K562 (cell line): Measurements from ENCODE around the gene IRF2BP2. TPM values are rescaled to one million over a fixed set of nuclear protein-coding genes. Genes with fewer than 3 reads are reported as not detected.

Source experiments
- CHD1 ChIP-seq: fragments of 200-600 bp; sonication (generic); IDR thresholded peaks from one replicate; pipeline ENCODE4 v1.6.1; 2012; ENCODE audit warnings: mild to moderate bottlenecking, moderate library complexity, low read length, inconsistent platforms
- FOXM1 ChIP-seq, 2 experiments: fragments of 450-650 bp in 1 of 2; sonication (generic) in 1 of 2; formaldehyde crosslinking in 1 of 2; IDR thresholded peaks; 2 replicates each; pipeline versions ENCODE4 v1.6.1 to v1.9.0; 2017 to 2022; ENCODE audit warnings: low read depth in 2 of 2, mild to moderate bottlenecking in 2 of 2, missing genetic modification reagents in 1 of 2, moderate library complexity in 1 of 2
- MBD2 ChIP-seq: sonication (generic); IDR thresholded peaks from 2 replicates; pipeline ENCODE4 v1.6.1; 2016; ENCODE audit warnings: low read depth, borderline replicate concordance
- NCOA1 ChIP-seq: fragments of 450-650 bp; IDR thresholded peaks from 2 replicates; pipeline ENCODE4 v1.6.1; 2016; ENCODE audit warnings: low read depth
- POLR2AphosphoS2 ChIP-seq: IDR thresholded peaks from 2 replicates; pipeline ENCODE4 v1.6.1; 2012; ENCODE audit warnings: low read length, improper control_type of control experiment
- RBM14 ChIP-seq: fragments of 200-400 bp; formaldehyde crosslinking; IDR thresholded peaks from 2 replicates; pipeline ENCODE4 v1.6.1; 2018; ENCODE audit warnings: low read depth, mild to moderate bottlenecking, low read length, moderate library complexity, borderline replicate concordance; ENCODE audit not compliant: insufficient read depth
- SAP30 ChIP-seq: fragments of 200-600 bp; sonication (generic); IDR thresholded peaks from 2 replicates; pipeline ENCODE4 v1.6.1; 2012; ENCODE audit warnings: borderline replicate concordance, low read depth, mild to moderate bottlenecking, moderate library complexity, low read length, control low read depth, inconsistent platforms; ENCODE audit not compliant: insufficient read depth, poor library complexity, severe bottlenecking
- SIN3A ChIP-seq, 2 experiments: fragments of 150-350 bp in 1 of 2; IDR thresholded peaks; 2 replicates each; pipeline ENCODE4 v1.6.1; 2011 to 2016; ENCODE audit warnings: borderline replicate concordance in 2 of 2, low read depth in 2 of 2, low read length in 2 of 2, mild to moderate bottlenecking in 2 of 2, moderate library complexity in 2 of 2; ENCODE audit not compliant: control insufficient read depth in 1 of 2
- SMAD4 ChIP-seq: fragments of 250-450 bp; sonication (Bioruptor Pico); conservative IDR thresholded peaks from 2 replicates; pipeline ENCODE4 v1.8.0; 2021; ENCODE audit warnings: inconsistent platforms, mild to moderate bottlenecking, moderate library complexity
- SOX6 ChIP-seq: fragments of 450-650 bp; IDR thresholded peaks from 2 replicates; pipeline ENCODE4 v1.6.1; 2014; ENCODE audit warnings: mild to moderate bottlenecking
- YY1 ChIP-seq, 3 experiments: IDR thresholded peaks; 2 replicates each; pipeline ENCODE4 v1.6.1; 2011; ENCODE audit warnings: low read length in 2 of 3, mild to moderate bottlenecking in 2 of 3, moderate library complexity in 2 of 3, borderline replicate concordance in 1 of 3, control low read depth in 1 of 3, low read depth in 1 of 3; ENCODE audit not compliant: insufficient read depth in 3 of 3, insufficient replicate concordance in 2 of 3, control insufficient read depth in 1 of 3, insufficient read length in 1 of 3; ENCODE audit errors: extremely low read depth in 1 of 3
- ZNF584 ChIP-seq: fragments of 200-800 bp; sonication (Bioruptor generic); IDR thresholded peaks from 2 replicates; pipeline ENCODE4 v1.6.1; 2016; ENCODE audit warnings: low read depth, mild to moderate bottlenecking, missing genetic modification characterization, missing compliant biosample characterization
- ZNF76 ChIP-seq: fragments of 250-450 bp; sonication (Bioruptor Pico); IDR thresholded peaks from 2 replicates; pipeline ENCODE4 v1.4.0; 2020; ENCODE audit warnings: mild to moderate bottlenecking, moderate library complexity, borderline replicate concordance
- ZNF766 ChIP-seq: fragments of 200-800 bp; sonication (Bioruptor generic); conservative IDR thresholded peaks from 2 replicates; pipeline ENCODE4 v1.6.1; 2016; ENCODE audit warnings: missing genetic modification characterization, missing compliant biosample characterization
- ZSCAN32 ChIP-seq: fragments of 450-650 bp; formaldehyde crosslinking; IDR thresholded peaks from 2 replicates; pipeline ENCODE4 v1.4.0; 2020; ENCODE audit warnings: mild to moderate bottlenecking, moderate library complexity
- polyA plus RNA-seq, 8 experiments: library from polyadenylated mRNA; depleted of rRNA in 4 of 8; stranded (reverse) in 5 of 8; unstranded in 3 of 8; fragments of >200 nt; fragmentation: Nextera tagmentation in 2 of 8; fragmentation: Illumina TruSeq in 1 of 8; extraction: Ambion mirVana in 2 of 8; extraction: Trizol in 1 of 8; gene quantifications; 2 replicates each; pipeline versions ENCODE4 v1.2.1 to v1.2.3, GENCODE V29; 2011 to 2014; ENCODE audit warnings: inconsistent platforms in 1 of 8, missing spikeins in 1 of 8
- total RNA-seq, 7 experiments: library from RNA; depleted of rRNA in 6 of 7; stranded (reverse); fragments of >200 nt in 6 of 7; fragmentation: Illumina TruSeq in 2 of 7; extraction: Trizol in 2 of 7; gene quantifications; 2 replicates each; pipeline versions ENCODE4 v1.2.1 to v1.2.3, GENCODE V29; 2011 to 2021; ENCODE audit warnings: low replicate concordance in 1 of 7
- TF ChIP-seq, protein P1 (sequence below): sonication (generic); formaldehyde crosslinking; IDR thresholded peaks from 2 replicates; pipeline ENCODE4 v1.8.0; 2023; ENCODE audit warnings: mild to moderate bottlenecking, missing genetic modification reagents
- TF ChIP-seq, protein P2 (sequence below), 2 experiments: fragments of 450-650 bp; IDR thresholded peaks; 2 replicates each; pipeline ENCODE4 v1.6.1; 2016
- TF ChIP-seq, protein P3 (sequence below): sonication (generic); formaldehyde crosslinking; IDR thresholded peaks from 2 replicates; pipeline ENCODE4 v1.8.0; 2022; ENCODE audit warnings: mild to moderate bottlenecking, missing genetic modification reagents

The IRF2BP2 gene
- total and polyA plus RNA-seq, 9 of the 15 experiments (the other 6 are each of a cell fraction or from before 2014, with no cell fraction given): 7.7 to 68.6 (median 22.1) TPM

DNA sequence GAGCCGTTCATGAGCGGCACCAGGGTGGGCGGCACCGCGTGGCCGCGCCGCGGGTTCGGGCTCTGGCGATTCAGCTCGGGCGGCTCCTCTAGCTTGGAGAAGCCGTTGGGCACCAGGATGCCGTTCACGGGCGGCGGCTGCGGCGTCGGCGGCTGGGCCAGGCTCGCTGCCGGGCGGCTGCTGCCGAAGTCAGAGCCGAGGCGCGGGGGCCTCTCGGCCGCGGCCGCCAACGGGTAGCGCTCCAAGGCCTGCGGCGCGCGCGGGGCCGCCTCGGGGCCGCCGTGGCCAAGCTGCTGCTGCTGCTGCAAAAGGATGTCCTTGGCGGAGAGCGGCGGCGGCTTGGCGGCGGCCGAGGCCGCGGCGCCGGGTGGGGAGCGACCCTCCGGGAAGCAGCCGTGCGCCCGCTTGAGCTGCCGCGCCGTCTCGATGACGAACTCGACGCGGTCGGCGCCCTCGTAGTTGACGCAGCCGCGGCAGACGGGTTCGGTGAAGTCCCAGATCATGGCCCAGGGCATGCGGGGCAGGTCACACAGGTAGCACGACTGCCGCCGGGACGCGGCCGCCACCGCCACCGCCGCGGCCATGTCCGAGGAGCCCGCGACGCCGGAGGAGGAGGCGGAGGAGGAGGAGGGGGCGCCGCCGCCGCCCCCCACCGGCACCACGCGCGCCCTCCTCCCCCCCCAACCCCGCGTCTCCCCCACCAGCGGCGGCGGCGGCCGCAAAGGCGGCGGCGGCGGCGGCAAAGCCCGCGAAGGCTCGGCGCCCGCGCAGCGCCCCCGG lies 877 bp downstream of the IRF2BP2 start (continued):
- TF ChIP-seq, protein P1, sequence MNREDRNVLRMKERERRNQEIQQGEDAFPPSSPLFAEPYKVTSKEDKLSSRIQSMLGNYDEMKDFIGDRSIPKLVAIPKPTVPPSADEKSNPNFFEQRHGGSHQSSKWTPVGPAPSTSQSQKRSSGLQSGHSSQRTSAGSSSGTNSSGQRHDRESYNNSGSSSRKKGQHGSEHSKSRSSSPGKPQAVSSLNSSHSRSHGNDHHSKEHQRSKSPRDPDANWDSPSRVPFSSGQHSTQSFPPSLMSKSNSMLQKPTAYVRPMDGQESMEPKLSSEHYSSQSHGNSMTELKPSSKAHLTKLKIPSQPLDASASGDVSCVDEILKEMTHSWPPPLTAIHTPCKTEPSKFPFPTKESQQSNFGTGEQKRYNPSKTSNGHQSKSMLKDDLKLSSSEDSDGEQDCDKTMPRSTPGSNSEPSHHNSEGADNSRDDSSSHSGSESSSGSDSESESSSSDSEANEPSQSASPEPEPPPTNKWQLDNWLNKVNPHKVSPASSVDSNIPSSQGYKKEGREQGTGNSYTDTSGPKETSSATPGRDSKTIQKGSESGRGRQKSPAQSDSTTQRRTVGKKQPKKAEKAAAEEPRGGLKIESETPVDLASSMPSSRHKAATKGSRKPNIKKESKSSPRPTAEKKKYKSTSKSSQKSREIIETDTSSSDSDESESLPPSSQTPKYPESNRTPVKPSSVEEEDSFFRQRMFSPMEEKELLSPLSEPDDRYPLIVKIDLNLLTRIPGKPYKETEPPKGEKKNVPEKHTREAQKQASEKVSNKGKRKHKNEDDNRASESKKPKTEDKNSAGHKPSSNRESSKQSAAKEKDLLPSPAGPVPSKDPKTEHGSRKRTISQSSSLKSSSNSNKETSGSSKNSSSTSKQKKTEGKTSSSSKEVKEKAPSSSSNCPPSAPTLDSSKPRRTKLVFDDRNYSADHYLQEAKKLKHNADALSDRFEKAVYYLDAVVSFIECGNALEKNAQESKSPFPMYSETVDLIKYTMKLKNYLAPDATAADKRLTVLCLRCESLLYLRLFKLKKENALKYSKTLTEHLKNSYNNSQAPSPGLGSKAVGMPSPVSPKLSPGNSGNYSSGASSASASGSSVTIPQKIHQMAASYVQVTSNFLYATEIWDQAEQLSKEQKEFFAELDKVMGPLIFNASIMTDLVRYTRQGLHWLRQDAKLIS (CRISPR knock-in tag): peak; percentile 23
- TF ChIP-seq CHD1 (peak; percentile 59), ZNF766 (CRISPR knock-in tag) (0 out of 2 replicates have a peak, but pooled peaks have one; percentile 16), SMAD4 (CRISPR knock-in tag) (peak; percentile 44), SAP30 (peak; percentile 10), NCOA1 (no peak), MBD2 (no peak), RBM14 (0 out of 2 replicates have a peak, but pooled peaks have one; percentile 4), POLR2AphosphoS2 (peak; percentile 67; the same call in 1 of the 2 replicates), YY1 (IDR thresholded peaks at IDR 0.05; ENCODE audit: borderline replicate concordance in 1 of 3, control insufficient read depth in 1 of 3, extremely low read depth in 1 of 3, insufficient read depth in 3 of 3, insufficient read length in 1 of 3, insufficient replicate concordance in 2 of 3, low read depth in 1 of 3, low read length in 2 of 3) (peak in 2 of 3 experiments; percentile 48 to 80), SOX6 (0 out of 2 replicates have a peak, but pooled peaks have one; percentile 15), FOXM1 (IDR thresholded peaks at IDR 0.05; ENCODE audit: low read depth) (no peak), FOXM1 (CRISPR knock-in tag; IDR thresholded peaks at IDR 0.05; ENCODE audit: low read depth) (peak; percentile 19; the same call in 1 of the 2 replicates), ZSCAN32 (CRISPR knock-in tag) (peak; percentile 58; the same call in 1 of the 2 replicates), ZNF76 (CRISPR knock-in tag) (peak; percentile 55; the same call in 1 of the 2 replicates), SIN3A (IDR thresholded peaks at IDR 0.05; ENCODE audit: borderline replicate concordance in 2 of 2, control insufficient read depth in 1 of 2, low read depth in 2 of 2, low read length in 2 of 2) (peak in 1 of 2 experiments; percentile 14; a peak in 1 of 4 replicates), ZNF584 (CRISPR knock-in tag) (no peak)
- TF ChIP-seq, protein P2, sequence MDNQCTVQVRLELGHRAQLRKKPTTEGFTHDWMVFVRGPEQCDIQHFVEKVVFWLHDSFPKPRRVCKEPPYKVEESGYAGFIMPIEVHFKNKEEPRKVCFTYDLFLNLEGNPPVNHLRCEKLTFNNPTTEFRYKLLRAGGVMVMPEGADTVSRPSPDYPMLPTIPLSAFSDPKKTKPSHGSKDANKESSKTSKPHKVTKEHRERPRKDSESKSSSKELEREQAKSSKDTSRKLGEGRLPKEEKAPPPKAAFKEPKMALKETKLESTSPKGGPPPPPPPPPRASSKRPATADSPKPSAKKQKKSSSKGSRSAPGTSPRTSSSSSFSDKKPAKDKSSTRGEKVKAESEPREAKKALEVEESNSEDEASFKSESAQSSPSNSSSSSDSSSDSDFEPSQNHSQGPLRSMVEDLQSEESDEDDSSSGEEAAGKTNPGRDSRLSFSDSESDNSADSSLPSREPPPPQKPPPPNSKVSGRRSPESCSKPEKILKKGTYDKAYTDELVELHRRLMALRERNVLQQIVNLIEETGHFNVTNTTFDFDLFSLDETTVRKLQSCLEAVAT (IDR thresholded peaks at IDR 0.05): peak; percentile 82
- TF ChIP-seq, protein P3, sequence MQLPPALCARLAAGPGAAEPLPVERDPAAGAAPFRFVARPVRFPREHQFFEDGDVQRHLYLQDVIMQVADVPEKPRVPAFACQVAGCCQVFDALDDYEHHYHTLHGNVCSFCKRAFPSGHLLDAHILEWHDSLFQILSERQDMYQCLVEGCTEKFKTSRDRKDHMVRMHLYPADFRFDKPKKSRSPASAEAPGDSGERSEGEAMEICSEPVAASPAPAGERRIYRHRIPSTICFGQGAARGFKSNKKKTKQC (CRISPR knock-in tag): 0 out of 2 replicates have a peak, but pooled peaks have one; percentile 62
